ES-I3 (cell line): ENCODE results near the gene CFAP99.

ENCODE experiments used
- H3K36me3 ChIP-seq: 2 replicates; pipeline ENCODE4 v1.6.1; 2013; ENCODE audit warnings: mild to moderate bottlenecking, low read length, control low read depth, moderate library complexity; ENCODE audit not compliant: insufficient read depth
- H3K4me1 ChIP-seq: 2 replicates; pipeline ENCODE4 v1.6.1; 2013; ENCODE audit warnings: mild to moderate bottlenecking, control low read depth, low read length; ENCODE audit not compliant: insufficient read depth
- H3K9ac ChIP-seq: 2 replicates; pipeline ENCODE4 v1.6.1; 2013; ENCODE audit warnings: low read depth, mild to moderate bottlenecking, low read length, moderate library complexity
- H3K9me3 ChIP-seq: 2 replicates; pipeline ENCODE4 v1.6.1; 2013; ENCODE audit warnings: mild to moderate bottlenecking, low read length, moderate library complexity; ENCODE audit not compliant: control insufficient read depth, insufficient read depth

Gene CFAP99

DNA sequence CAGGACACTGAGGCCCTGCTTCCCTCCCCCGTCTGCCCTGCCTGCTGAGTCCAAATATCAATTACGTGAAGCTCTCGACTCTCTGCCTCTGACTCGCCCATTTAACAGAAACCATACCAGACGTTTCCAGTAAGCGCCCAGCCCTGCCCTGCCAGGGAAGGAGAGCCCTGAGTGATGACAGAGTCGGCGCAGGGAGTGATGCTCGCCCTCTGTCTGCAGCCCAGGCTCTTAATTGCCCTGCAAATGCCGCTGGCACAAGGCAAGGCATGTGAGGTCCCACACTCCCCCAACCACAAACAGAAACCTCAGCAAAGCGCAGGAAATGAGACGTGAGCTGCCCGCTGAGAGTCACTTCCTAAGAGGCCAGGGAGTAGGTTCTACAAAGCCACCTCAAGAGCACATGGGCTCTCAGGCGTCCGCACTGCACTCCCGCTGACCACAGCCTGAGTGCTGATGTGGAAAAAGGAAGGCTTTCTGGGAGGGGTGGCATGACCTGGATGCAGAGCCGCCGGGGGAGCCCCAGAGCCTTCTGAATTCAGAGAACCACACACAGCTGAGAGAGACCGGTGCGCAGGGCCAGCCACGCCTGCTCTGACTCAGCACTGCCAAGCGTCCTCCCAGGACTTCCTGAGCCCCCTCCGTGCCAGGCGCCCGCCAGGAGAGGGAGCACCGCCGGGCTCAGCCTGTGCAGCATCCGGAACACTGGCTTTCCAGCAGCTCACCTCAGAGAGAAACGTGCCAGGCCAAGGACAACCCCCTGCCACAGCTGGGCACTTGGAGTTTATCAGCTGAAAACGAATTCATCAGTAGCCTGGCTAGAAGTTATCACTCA is 5.7 kb upstream of the CFAP99 start:
- Histone ChIP-seq H3K9ac (peak overlapping the region; percentile 37), H3K36me3 (no peaks in the 10 kb centered on the region), H3K4me1 (peaks cover 17% of the 10 kb centered on the region), H3K9me3 (no peaks in the 10 kb centered on the region)

DNA sequence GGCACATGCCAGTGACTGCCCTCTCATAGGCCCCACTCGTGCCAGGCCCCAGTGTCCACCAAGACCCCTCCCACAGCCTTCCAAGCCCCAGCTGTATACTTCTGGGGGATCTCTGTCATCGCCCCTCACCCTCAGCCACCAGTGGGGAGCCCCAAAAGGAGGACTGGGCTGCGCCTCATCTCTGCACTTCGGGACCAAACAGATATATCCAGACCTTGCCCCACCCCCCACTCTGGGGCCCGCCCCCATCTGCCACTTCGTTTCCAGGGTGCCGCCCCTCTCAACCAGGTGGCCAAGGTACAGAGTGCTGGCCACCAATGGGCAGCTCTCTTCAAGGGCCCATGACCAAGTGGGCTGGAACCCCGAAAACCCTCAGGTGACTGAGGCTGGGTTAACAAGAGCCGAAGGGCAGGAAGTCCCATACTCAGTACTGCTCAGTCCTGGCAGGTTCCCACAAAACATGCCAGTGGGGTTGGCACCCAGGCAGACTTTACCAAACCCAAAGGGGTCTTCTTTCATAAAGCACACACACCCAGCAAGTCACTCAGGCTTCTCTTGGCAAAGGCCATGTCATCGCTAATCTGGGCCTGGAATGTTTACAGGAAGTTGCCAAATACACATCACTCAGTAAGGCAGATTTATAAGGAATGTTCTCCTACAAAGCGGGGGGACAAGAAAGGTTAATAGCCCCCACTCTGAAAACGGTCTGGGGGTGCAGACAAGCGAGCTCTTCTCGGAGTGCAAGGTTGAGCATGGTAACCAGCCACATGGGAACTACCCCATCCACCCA is 4.7 kb upstream of the CFAP99 start:
- no peaks in the 10 kb centered on the region for H3K9me3 ChIP-seq
- H3K9ac ChIP-seq, result peak overlapping the region; percentile 16; the same call in 1 of the 2 replicates

DNA sequence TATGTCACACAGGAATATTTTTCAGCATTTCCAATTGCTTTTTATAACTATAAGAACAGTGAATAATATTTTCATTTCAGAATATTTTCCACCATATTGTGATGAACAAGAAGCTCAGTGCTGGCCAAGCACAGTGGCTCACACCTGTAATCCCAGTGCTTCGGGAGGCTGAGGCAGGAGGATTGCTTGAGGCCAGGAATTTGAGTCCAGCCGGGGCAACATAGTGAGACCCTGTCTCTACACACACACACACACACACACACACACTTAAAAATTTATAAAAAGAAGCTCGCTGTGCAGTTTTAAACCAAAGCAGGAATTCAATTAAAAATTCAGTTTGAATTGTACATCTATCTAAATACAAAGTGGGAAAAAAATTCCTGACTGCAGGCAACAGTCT is 3.5 kb upstream of the CFAP99 start:
- Histone ChIP-seq H3K4me1 (peaks cover 17% of the 10 kb centered on the region), H3K9me3 (no peaks in the 10 kb centered on the region), H3K9ac (no peak overlapping the region), H3K36me3 (no peaks in the 10 kb centered on the region)

More for the DNA sequence above, 4.7 kb upstream of the CFAP99 start:
- Histone ChIP-seq H3K36me3 (no peaks in the 10 kb centered on the region), H3K4me1 (peaks cover 17% of the 10 kb centered on the region)

DNA sequence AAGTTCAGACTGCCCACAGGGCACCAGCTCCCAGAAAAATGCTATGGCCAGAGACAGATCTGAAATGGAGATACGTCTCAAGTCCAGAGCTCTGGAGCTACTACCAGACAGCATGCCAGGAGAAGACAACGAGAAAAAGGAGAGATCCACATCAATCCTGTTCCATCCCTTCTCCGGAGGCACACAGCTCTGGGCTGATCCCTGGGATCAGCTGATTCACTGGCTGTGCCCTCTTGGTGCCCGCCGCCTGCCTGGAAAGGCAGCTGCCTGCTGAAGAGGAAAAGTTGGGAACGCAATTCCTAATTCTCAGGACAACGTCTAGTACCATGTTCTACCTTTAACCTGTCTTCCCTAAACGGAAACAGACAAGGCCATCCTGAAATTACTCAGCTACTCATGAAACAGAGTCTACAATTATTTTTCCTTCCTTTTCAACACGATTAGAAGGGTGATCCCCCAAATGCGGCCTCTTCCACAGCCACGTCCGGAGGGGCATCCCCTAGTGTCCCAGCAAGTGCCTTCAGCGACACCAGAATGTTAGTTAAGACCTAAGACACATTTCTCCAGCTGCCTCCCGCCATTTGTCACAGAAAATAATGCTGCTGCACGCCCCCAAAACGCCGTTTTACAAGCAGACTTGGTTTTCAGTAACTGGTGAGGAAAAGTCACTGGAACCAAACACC is 2.7 kb upstream of the CFAP99 start:
- H3K9me3 ChIP-seq, result no peaks in the 10 kb centered on the region

DNA sequence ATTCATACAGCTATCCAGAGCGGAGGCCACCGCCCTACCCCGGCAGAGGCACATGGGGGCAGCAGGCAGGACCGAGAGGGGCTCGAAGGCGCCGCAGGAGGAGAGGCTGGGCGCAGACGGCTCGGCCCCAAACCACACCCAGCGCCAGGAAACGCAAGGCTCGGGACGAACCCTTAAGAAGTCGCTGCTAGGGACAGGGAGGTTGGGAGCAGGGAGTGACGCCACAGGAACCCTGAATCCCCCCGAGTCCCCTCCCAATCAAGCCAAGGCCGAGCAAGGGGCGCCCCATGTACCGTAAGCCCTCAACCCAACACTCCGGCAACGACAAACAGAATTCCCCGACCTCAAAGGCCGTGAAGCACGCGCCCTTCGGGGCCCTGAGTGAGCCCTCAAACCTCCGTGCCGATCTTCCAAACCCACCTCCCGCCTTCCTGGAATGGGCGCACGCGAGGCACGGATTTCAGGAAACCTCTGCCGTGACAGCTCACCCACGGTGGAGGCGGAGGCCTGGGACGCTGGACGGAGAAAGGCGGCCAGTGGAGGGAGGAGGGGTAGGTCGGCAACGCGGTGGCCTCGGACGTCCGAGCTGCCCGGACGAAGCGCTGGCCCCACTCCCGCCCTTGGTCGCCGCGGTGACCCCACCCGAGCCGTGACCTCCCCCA is 2.1 kb upstream of the CFAP99 start:
- Histone ChIP-seq H3K9ac (peak overlapping the region; percentile 71; the same call in 1 of the 2 replicates), H3K9me3 (no peaks in the 10 kb centered on the region), H3K4me1 (peaks cover 17% of the 10 kb centered on the region), H3K36me3 (no peaks in the 10 kb centered on the region)

More for the DNA sequence above, 2.7 kb upstream of the CFAP99 start:
- Histone ChIP-seq H3K9ac (peak overlapping the region; percentile 71; the same call in 1 of the 2 replicates), H3K4me1 (peaks cover 17% of the 10 kb centered on the region), H3K36me3 (no peaks in the 10 kb centered on the region)

DNA sequence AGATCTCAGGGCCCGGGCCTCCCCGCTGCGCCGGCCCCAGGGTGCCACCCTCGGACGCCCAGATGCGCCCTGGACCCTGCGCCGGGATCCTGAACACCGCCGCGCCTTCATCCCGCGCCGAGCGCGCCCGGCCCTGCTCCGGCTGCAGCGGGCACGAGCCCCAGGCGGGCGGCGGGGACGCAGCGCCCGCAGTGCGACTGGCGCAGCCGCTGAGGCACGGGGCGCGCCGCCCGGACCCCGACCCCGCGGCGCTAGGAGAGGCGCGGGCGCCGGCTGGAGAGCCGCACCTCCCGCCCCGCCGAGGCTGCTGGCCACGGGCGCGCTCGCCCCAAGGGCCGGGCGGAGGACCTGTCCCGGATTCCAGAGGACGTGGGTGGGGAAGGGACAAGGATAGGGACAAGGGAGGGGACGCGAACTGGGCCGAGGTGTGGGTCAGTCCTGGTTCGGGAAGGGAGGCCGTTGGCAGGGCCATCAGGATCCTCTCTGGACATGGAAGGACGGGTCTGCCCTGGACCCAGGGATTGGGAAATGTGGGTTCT is 1.5 kb upstream of the CFAP99 start:
- Histone ChIP-seq H3K4me1 (peaks cover 13% of the 10 kb centered on the region), H3K36me3 (no peaks in the 10 kb centered on the region), H3K9me3 (no peaks in the 10 kb centered on the region), H3K9ac (peak overlapping the region; percentile 71; the same call in 1 of the 2 replicates)

DNA sequence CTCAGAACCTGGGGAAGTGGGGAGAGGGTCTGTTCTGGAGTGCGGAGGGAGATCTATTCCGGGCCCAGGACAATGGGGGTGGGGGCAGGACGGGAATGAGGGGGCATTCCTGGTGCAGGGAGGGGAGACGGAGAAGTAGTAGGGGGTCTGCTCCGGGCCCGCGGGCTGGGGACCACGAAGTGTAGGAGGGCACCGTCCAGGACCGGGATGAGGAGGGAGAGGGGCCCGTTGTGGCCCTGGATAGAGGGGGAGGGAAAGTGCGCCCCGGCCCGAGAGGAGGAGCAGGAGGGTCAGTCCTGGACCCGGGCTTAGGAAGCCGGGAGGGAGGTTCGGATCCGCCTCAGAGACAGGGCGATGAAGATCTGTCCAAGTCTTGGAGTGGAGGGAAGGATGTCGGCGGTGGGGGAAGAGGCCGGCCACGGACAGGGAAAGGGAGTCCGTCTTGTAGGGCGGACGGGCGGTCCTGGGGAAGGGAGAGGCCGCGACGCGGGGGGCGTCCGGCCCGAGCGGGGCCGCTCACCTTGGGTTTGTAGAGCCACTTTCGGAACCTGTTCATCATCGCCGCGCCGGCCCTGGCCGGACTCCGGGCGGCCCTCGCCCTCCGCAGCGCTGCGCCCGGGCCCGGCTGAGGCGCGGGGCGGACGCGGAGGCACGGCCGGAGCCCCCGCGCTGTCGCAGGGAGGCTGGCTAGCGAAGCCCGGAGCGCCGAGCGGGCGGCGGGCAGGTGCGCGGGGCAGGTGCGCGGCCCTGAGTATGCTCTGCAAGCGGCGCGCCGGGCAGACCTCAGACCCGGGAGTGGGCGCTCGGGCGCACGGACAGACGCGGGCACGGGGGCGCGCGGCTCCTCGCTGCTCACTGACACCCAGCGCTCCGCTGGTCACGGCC is 748 bp upstream of the CFAP99 start, which contains the start of gene ZFYVE28:
TSS of gene ZFYVE28 (minus strand) at position 881 of the 885 bp plus-strand sequence. CDS start at position 559, 322 bp downstream.
- H3K36me3 ChIP-seq, result no peaks in the 10 kb centered on the region
- H3K4me1 ChIP-seq, result peaks cover 11% of the 10 kb centered on the region
- no peaks in the 10 kb centered on the region for H3K9me3 ChIP-seq
- peak within 1 kb of the TSS; percentile 71 for H3K9ac ChIP-seq

DNA sequence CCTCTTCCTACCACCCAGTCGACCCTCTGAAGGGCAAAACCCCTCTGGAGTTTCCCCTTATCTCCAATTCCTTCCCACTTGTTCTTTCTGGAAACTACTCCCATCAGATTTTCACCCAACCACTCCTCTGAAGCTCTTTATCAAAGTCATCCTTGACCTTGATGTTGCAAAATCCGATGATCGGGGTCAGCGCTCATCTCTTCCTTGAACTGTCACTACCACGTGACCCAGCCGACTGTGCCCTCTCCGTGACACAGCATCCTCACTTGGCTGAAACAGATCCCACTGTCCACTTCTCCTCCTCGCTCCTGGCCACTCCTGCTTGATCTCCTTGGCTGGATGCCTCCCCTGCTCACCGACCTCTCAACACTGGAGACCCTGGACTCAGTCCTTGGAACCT is 1.1 kb downstream of the CFAP99 start:
- Histone ChIP-seq H3K4me1 (no peaks in the 10 kb centered on the region; the same call in none of the 2 replicates), H3K9me3 (no peaks in the 10 kb centered on the region), H3K9ac (no peak overlapping the region)

DNA sequence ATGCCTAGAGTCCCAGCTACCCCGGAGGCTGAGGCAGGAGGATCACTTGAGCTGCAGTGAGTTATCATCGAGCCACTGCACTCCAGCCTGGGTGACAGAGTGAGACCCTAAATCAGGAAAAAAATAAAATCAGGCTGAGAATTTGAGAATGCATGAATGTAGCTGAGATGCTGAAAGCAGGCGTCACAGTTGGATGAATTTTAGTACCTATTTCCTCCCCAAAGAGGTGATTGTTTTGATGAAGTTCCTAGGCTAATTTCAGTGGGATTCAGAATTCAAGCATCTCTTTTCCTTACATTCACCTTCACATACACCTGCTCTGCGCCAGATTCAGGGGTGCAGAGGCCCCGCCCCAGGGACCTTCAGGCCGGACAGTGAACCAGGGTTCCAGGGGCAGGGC is 3.2 kb downstream of the CFAP99 start:
- no peaks in the 10 kb centered on the region for H3K36me3 ChIP-seq
- no peaks in the 10 kb centered on the region for H3K9me3 ChIP-seq
- no peak overlapping the region for H3K9ac ChIP-seq
- H3K4me1 ChIP-seq, result no peaks in the 10 kb centered on the region; the same call in 1 of the 2 replicates

More for the DNA sequence above, 1.1 kb downstream of the CFAP99 start:
- H3K36me3 ChIP-seq, result no peaks in the 10 kb centered on the region

DNA sequence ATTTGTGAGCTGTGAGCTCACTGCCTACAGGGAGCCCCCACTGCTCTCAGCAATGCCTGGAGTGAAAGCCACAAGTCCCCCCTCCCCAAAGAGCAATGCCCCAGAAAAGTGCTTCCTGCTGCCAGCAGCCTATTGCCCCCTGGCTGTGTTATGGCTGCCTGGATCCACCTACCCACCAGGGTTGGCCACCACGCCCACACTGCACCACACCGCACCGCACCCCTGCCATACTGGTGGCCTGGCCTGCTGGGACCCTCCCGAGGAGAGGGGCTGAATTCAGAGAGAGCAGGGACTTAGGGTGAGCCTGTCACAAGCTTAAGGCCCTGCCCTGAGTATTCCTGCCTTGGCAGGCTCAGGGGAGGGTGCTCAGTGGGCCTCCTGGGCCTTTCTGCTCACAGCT is 4.3 kb downstream of the CFAP99 start:
- Histone ChIP-seq H3K36me3 (no peaks in the 10 kb centered on the region), H3K9ac (no peak overlapping the region), H3K9me3 (no peaks in the 10 kb centered on the region), H3K4me1 (no peaks in the 10 kb centered on the region; the same call in 1 of the 2 replicates)

DNA sequence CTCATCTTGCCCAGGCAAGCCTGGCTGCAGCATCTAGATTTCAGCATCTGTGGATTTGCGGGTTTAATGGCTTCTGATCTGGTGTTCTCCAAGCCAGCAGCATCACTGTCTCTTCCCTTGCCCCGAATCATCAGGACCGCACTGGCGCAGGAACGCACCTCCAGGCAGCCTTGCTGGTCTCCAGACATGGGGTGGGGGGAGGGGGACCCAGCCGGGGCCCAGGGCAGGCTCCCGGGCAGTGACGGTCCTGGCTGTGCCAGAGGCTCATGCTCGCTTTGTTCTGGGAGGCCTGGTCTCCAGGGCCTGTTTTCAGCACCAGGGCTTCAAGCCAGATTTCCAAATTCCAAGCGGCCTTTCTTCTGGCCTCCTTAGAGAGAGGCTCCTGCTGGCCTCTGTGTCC is 4.9 kb downstream of the CFAP99 start:
- Histone ChIP-seq H3K4me1 (no peaks in the 10 kb centered on the region; the same call in 1 of the 2 replicates), H3K9ac (no peak overlapping the region), H3K36me3 (no peaks in the 10 kb centered on the region), H3K9me3 (no peaks in the 10 kb centered on the region)

DNA sequence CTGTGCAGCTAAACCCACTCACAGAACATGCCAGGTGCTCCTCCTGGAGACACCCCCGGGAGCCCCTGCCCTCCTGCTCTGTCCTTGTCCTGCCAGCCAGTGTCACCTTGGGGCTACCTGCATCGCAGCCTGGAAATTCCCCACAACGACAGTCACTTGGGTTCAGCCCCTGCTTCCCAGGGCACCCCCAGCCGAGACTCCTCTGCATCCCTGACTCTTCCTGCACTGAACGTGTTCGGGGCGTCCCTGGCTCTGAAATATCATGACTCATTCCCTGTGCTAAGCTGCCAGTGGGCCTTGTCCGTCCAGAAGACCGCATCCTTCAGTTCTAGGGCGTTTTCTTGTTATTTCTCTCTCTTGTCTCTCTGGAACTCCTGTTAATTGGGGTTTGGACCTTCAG is 5.8 kb downstream of the CFAP99 start:
- Histone ChIP-seq H3K9me3 (no peaks in the 10 kb centered on the region), H3K36me3 (no peaks in the 10 kb centered on the region), H3K9ac (no peak overlapping the region), H3K4me1 (no peaks in the 10 kb centered on the region; the same call in 1 of the 2 replicates)
